Suprapubic skin (tissue), 4 donors: ENCODE results near the gene TMEM236. TPM values are rescaled to one million over a fixed set of nuclear protein-coding genes. Genes with fewer than 3 reads are reported as not detected.

ENCODE experiments used
- DNase-seq, 2 donors: peaks; one replicate each; pipeline ENCODE4 v3.0.0-alpha.2; 2019; ENCODE audit warnings: low spot score in 2 of 2
- H3K27ac ChIP-seq: fragments of 200-600 bp; sonication (generic); one replicate; pipeline ENCODE4 v1.5.1; 2019
- H3K27me3 ChIP-seq: fragments of 200-600 bp; sonication (generic); one replicate; pipeline ENCODE4 v1.5.1; 2019
- H3K36me3 ChIP-seq: fragments of 200-600 bp; sonication (generic); one replicate; pipeline ENCODE4 v1.5.1; 2019
- H3K4me1 ChIP-seq: fragments of 200-600 bp; sonication (generic); one replicate; pipeline ENCODE4 v1.5.1; 2019
- H3K4me3 ChIP-seq: fragments of 200-600 bp; sonication (generic); one replicate; pipeline ENCODE4 v1.5.1; 2019; ENCODE audit warnings: mild to moderate bottlenecking
- H3K9me3 ChIP-seq: fragments of 200-600 bp; sonication (generic); one replicate; pipeline ENCODE4 v1.5.1; 2019
- EP300 ChIP-seq: sonication (generic); formaldehyde crosslinking; IDR thresholded peaks from one replicate; pipeline ENCODE4 v1.6.1; 2017; ENCODE audit warnings: antibody characterized with exemption
- POLR2A ChIP-seq, 2 donors: fragments of 450-650 bp; IDR thresholded peaks; one replicate each; pipeline ENCODE4 v1.6.1; 2017; ENCODE audit warnings: antibody characterized with exemption in 2 of 2, mild to moderate bottlenecking in 2 of 2, moderate library complexity in 2 of 2
- POLR2AphosphoS5 ChIP-seq, 3 donors: sonication (generic); formaldehyde crosslinking; IDR thresholded peaks; one replicate each; pipeline ENCODE4 v1.6.1; 2017; ENCODE audit warnings: antibody characterized with exemption in 3 of 3
- WGBS: methylation state at CpG from one replicate; pipeline ENCODE4 v1.1.5; 2018; 5-methylcytosine and 5-hydroxymethylcytosine counted together
- total RNA-seq, 4 donors: library from RNA; depleted of rRNA; stranded (reverse); fragments of >200 nt; gene quantifications; one replicate each; pipeline ENCODE4 v1.1.0, GENCODE V29; 2016
- TF ChIP-seq, protein P1 (sequence below), 2 donors: fragments of 200-600 bp in 1 of 2; fragments of 450-650 bp in 1 of 2; sonication (generic) in 1 of 2; IDR thresholded peaks; one replicate each; pipeline ENCODE4 v1.5.1; 2016 to 2019; ENCODE audit warnings: antibody characterized with exemption in 2 of 2, mild to moderate bottlenecking in 1 of 2, moderate library complexity in 1 of 2

The TMEM236 gene
- total RNA-seq, 4 donors from 2014 or later = 0.11 to 0.39 (median 0.13) TPM; not detected in 1

DNA sequence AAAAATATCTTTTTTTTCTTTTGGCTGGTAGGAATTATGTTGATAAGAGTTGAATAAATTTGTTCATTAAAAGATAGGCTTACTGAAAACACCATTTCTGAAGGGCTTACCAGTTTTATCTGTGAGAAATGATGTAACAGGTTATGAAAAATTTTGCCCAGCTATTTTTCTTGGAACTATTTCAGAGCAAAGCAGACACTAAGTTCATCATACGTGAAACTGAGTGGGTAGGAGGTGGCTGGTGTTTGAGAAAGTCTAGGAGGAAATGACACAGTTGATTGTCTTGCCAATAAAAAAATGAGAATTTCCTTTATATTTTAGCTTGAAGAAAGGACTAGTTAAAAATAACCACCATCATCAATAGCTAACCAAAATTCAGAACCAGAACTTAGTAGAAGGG is 51.0 kb downstream of the TMEM236 start:
- Histone ChIP-seq H3K27me3 (no peaks in the 10 kb centered on the region), H3K36me3 (no peaks in the 10 kb centered on the region), H3K27ac (no peak overlapping the region), H3K9me3 (no peaks in the 10 kb centered on the region), H3K4me3 (no peak overlapping the region), H3K4me1 (no peaks in the 10 kb centered on the region)
- TF ChIP-seq POLR2AphosphoS5 (IDR thresholded peaks at IDR 0.05) (no peak), POLR2A (IDR thresholded peaks at IDR 0.05) (no peak), EP300 (no peak)
- 11% methylated on average over 1 of the region's 1 CpG for WGBS
- DNase-seq = no peak

- 61% methylated on average over 3 of the region's 3 CpGs for WGBS
- Histone ChIP-seq H3K9me3 (no peaks in the 10 kb centered on the region), H3K36me3 (no peaks in the 10 kb centered on the region), H3K4me1 (no peaks in the 10 kb centered on the region), H3K4me3 (no peak overlapping the region), H3K27me3 (no peaks in the 10 kb centered on the region), H3K27ac (no peak overlapping the region)
- DNase-seq = no peak
- TF ChIP-seq POLR2A (IDR thresholded peaks at IDR 0.05) (no peak), EP300 (no peak), POLR2AphosphoS5 (IDR thresholded peaks at IDR 0.05) (no peak)
- TF ChIP-seq, protein P1, sequence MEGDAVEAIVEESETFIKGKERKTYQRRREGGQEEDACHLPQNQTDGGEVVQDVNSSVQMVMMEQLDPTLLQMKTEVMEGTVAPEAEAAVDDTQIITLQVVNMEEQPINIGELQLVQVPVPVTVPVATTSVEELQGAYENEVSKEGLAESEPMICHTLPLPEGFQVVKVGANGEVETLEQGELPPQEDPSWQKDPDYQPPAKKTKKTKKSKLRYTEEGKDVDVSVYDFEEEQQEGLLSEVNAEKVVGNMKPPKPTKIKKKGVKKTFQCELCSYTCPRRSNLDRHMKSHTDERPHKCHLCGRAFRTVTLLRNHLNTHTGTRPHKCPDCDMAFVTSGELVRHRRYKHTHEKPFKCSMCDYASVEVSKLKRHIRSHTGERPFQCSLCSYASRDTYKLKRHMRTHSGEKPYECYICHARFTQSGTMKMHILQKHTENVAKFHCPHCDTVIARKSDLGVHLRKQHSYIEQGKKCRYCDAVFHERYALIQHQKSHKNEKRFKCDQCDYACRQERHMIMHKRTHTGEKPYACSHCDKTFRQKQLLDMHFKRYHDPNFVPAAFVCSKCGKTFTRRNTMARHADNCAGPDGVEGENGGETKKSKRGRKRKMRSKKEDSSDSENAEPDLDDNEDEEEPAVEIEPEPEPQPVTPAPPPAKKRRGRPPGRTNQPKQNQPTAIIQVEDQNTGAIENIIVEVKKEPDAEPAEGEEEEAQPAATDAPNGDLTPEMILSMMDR (IDR thresholded peaks at IDR 0.05) = no peak
These were observed 53.3 kb downstream of the TMEM236 start for GRCh38 chr10:17805330-17805729.

- H3K36me3 ChIP-seq = no peaks in the 10 kb centered on the region
- no peak overlapping the region for H3K27ac ChIP-seq
- no peaks in the 10 kb centered on the region for H3K27me3 ChIP-seq
- TF ChIP-seq EP300 (no peak), POLR2A (IDR thresholded peaks at IDR 0.05) (no peak), POLR2AphosphoS5 (IDR thresholded peaks at IDR 0.05) (no peak)
- TF ChIP-seq, protein P1 (IDR thresholded peaks at IDR 0.05) = no peak
- no peaks in the 10 kb centered on the region for H3K4me1 ChIP-seq
- WGBS = 75% methylated on average over 7 of the region's 7 CpGs
- no peaks in the 10 kb centered on the region for H3K9me3 ChIP-seq
- no peak overlapping the region for H3K4me3 ChIP-seq
- no peak for DNase-seq
These were observed 54.0 kb downstream of the TMEM236 start for GRCh38 chr10:17805921-17806577.

DNA sequence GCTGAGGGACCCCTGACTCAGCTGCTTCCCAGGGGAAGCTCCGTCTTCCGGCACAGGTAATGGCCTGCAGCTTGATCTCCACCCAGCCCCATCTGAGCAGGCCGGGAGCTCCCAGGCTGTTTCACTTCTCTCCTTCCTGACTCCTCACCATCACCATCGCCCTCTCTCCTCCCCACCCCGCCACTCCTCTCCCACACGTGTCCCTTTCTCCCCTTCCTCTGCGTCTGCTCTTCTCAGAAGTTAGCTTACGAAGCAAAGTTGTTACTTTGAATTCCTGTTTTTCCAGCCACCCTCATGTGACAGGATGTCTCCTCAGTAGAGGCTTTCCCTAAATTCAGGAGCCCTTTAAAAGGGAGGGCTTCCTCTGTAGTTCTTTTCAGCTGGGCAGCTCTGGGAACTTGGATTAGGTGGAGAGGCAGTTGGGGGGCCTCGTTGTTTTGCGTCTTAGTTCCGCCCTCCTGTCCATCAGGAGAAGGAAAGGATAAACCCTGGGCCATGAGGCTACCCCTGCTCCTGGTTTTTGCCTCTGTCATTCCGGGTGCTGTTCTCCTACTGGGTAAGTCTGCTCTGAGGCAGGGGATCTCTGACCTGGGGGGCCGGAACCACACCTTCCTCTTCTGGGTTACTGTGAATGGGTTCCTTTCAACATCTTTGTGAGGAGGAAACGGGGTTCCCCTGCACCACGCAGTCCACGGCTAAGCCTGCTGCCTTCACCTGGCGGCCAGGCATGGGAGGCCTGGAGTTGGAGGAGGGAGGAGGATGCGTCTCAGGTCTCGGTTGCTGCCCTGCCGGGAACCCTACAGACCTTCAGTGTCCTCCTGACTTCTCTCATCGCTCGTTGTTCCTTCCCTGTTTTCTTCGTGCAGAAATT is 57.2 kb downstream of the TMEM236 start, which contains the start of gene MRC1:
Gene MRC1, plus strand, starts transcription at position 378 of the 871 bp plus-strand sequence. Its CDS starts 118 bp downstream, at position 496.
- Histone ChIP-seq H3K4me1 (no peaks in the 10 kb centered on the region), H3K27me3 (peaks cover 2% of the 10 kb centered on the region), H3K9me3 (no peaks in the 10 kb centered on the region), H3K27ac (peak within 1 kb of the TSS; percentile 22), H3K36me3 (no peaks in the 10 kb centered on the region), H3K4me3 (peak within 1 kb of the TSS; percentile 33)
- DNase-seq = no peak
- WGBS = 65% methylated on average over 23 of the region's 23 CpGs
- no peak for TF ChIP-seq EP300
- TF ChIP-seq, protein P1 (IDR thresholded peaks at IDR 0.05) = no peak
- no peak for TF ChIP-seq POLR2A (IDR thresholded peaks at IDR 0.05)
- TF ChIP-seq POLR2AphosphoS5 (IDR thresholded peaks at IDR 0.05) = no peak

GRCh38 chr10:17811146-17811865 is 59.3 kb downstream of the TMEM236 start:
- DNase-seq = no peak
- Histone ChIP-seq H3K9me3 (no peaks in the 10 kb centered on the region), H3K27ac (no peak overlapping the region), H3K27me3 (peaks cover 2% of the 10 kb centered on the region), H3K36me3 (no peaks in the 10 kb centered on the region), H3K4me1 (no peaks in the 10 kb centered on the region), H3K4me3 (peak overlapping the region; percentile 33)
- TF ChIP-seq, protein P1 (IDR thresholded peaks at IDR 0.05) = no peak
- TF ChIP-seq EP300 (no peak), POLR2A (IDR thresholded peaks at IDR 0.05) (no peak), POLR2AphosphoS5 (IDR thresholded peaks at IDR 0.05) (no peak)
- WGBS = 74% methylated on average over 4 of the region's 4 CpGs
